Posterior cingulate gyrus (tissue), 11 donors: ENCODE results near the gene TBKBP1.
A peak's percentile ranks its signal among the peaks of the same experiment; 100 is the strongest.
"Not testable (repeated sequence)": the region's sequence is repeated elsewhere in the genome, so short reads cannot be mapped to it uniquely, and the experiment has no call there.

Experiments used
- DNase-seq, 10 donors: peaks; one replicate each; pipeline versions ENCODE4 v3.0.0 to v3.0.0-alpha.2; 2020 to 2021; ENCODE audit warnings: mixed read lengths in 3 of 10
- intact Hi-C: fragments of 100-400 bp; cut with DNase I; formaldehyde crosslinking; loops from one replicate; pipeline ENCODE4 v1.15.1; 2023

The TBKBP1 gene

DNA sequence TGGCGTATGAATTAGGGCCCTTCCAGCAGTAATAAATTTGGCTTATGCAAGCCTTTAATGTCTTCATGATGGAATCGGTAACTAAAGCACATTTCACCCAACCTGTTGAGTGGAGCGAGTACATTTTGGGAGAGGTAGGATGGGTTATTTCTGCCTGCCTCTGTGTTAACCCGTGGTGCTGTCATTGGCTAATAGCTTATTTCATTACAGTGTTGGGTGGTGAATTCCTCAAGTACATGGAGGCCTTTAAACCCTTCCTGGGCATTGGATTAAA is 17.8 kb upstream of the TBKBP1 start:
- DNase-seq = no peak

DNA sequence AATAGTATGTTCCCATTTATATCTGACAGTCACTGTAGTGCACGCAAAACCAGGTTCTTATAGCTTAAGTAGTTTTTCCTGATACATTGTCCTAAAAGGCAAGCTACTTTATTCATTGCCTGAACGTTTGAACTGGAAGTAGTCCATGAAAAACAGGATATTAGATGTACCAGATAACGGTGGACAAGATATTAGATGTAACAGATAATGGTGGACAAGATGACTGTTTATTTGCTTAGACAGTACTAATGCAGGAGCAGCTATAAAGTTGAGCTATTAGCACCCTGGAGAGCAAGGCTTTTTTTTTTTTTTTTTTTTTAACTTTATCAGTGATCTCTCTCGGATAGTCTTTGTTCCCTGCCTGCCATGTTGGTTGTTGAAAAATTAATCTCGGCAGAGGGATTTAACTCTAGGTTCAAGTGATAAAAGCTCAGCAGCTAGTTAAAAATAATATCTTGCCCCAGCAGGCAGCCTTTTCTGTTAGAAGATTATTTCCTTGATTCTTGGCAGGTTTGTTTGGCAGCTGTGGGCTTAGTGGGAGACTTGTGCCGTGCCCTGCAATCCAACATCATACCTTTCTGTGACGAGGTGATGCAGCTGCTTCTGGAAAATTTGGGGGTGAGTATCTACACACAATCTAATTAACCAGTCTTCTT is 17.3 kb upstream of the TBKBP1 start:
- DNase-seq = no peak
- intact Hi-C loops = no loop called here

More for the DNA sequence above, 17.8 kb upstream of the TBKBP1 start:
- intact Hi-C loops = no loop called here

DNA sequence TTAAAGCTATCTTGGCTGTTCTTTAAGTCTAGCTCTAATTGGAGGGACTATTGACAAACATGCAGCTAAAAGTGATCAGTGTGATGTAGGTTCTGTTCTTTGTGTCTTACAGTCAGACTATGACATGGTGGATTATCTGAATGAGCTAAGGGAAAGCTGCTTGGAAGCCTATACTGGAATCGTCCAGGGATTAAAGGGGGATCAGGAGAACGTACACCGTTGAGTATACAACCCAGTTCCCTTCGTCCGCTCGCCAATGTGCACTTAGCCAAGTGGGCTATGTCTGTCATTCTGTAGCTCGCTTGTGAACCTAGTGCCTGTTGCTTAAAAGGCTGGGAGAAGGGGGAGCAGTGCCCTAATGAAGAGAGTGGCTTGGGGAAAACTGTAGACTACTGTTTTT is 15.8 kb upstream of the TBKBP1 start:
- intact Hi-C loops = no loop called here
- no peak for DNase-seq

DNA sequence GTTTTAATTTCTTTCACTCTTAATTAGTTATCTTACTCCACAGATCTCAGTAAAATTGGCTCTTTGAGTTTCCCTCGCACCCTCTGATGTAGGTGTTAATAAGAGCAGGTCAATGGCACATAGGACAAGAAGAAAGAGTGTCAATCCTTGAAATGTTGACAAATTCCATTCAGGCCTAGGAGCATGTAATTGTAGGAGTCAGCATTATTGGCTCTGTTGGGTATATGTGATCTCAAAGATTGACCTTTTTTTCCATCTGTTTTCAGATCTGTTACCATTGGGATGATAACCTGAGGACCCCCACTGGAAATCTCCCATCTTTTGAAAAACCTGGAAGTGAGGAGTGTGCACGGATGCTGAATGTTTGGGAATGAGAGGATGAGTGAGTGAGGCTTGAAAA is 11.8 kb upstream of the TBKBP1 start:
- intact Hi-C loops = no loop called here
- DNase-seq = no peak

DNA sequence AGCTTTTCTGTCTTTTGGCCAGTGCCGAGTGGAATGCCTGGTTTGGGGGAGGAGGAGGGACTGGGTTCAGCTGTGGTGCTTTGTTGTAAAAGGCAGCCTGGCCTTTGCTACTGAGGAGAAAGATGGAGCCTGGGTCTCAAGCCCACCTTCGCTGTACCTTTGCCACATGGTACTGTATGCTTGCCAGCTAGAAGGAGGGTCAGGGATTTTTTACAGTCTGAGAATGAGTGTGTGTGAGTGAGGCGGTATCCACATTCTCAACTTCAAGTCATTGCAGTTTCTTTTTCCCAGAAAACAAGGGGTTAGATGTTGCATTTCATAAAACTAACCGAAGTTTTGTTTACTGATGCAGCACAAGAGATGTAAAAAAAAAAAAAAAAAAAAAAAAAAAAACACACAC is 11.2 kb upstream of the TBKBP1 start:
- intact Hi-C loops, DNase-seq: not testable (repeated sequence)

DNA sequence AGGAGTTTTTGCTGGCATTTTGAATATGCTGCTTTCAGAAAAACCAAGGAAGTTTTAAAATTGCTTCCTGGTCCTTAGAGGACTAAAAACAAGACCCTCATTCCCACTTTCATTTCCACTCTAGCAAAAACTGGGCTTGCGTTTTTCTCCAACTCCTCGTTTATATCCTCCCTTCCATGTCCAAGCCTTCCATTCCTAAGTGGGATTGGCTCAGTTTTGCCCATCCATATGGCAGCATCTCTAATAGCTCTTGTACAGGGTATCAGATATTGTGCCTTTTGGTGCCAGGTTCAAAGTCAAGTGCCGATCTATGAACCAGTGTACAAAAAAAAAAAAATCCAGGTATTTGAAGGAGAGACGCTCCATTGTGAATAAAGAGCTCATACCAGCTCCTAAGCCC is 9.9 kb upstream of the TBKBP1 start:
- intact Hi-C loops = no loop called here
- DNase-seq = no peak

DNA sequence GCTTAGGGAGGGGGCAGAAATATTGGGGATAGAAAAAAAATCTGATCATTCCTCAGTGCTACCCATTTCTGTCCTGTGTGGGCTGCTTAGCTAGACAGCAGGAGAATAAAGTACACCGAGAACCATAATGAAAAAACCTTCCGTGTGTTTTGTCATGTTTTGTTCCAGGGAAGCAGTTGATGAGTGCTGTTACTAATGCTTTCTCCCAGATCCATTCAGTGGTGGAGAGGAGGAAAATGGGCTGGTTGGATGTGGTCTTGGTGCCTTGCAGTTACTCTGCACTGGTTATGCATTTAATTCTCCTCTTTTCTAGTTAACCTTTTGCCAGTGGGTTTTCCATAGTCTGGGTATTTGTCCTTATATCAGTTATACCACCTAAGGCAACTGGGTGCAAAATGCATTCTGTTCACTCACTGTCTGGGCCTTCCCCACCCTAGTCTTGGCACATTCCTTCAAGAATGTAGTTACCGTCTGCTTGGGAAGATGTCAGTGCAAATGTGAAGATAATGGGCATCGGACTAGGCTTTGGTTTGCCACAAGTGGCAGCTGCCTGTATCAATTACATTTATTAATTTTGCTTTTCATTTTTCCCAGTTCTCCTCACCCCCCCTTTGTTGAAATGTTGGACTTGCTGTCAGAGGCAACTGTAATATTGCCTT is 9.3 kb upstream of the TBKBP1 start:
- no peak for DNase-seq
- intact Hi-C loops = no loop called here

DNA sequence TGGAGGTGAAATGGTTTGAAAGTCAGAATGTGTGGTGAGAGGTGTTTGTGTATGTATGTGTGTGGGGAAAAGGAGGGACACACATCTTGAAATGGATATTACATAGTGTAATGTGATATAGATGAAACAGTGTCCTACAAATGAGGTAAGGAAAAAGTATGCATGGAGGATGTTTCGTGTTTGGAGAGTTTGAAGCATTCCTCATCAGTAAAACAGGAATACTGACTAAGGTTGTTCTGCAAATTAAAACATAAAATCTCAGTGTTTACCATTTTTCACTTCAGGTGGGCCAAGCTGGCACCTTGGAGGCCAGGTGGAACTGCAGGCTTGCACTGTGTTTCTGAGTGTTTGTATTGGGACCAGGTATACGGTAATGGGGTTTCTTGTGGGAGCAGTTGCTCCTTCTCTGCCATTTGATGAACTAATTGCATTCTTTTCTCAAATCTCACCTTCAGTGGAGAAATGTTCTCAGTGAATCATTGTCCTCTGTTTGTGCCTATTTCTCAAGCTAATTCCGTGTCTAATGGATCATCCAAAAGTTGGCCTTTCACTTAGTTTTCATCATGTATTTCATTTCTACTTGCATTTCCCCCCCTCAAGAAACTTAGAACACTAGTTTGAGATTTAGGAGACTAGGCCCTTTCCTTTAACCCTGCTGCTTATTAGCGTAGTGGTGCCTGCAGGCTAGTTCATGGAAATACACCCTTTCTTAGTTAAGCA is 8.2 kb upstream of the TBKBP1 start:
- intact Hi-C loops = no loop called here
- DNase-seq = no peak

DNA sequence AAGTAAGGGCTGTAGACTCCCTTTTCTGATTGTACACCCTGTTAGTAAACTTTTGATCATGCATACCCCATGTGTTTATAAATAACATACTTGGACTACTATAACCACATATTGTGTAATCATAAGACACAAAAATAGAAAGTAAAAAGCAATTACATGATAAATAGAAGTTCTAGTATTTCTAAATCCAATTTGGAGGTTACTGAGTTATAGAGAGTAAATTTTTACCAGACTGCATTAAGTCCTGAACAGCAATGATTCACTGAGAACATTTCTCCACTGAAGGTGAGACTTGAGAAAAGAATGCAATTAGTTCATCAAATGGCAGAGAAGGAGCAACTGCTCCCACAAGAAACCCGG is 7.7 kb upstream of the TBKBP1 start:
- intact Hi-C loops = no loop called here
- no peak for DNase-seq

DNA sequence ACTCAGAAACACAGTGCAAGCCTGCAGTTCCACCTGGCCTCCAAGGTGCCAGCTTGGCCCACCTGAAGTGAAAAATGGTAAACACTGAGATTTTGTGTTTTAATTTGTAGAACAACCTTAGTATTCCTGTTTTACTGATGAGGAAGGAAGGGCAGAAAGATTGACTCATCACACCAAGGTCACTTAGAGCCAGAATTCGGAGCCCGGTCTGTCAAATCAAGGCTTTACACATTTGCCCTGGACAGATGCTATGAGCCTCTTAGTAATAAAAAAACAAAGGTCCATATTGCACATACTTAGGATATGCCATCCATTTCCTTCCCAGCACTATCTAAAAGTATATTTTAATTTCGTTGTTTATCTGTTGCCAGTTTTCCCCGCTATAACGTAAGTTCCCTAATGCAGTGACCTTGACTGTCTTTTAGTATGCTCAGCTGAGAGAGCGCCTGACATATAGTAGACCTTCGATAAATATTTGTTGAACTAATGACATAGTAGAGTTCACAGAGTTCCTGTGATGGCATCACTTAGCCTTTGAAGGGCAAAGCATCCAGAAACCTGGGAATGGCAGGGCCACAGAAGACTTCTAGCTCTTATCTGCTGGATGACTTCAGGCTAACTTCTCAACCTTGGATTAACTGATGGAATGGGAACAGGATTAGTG is 7.2 kb upstream of the TBKBP1 start:
- intact Hi-C loops = no loop called here
- no peak for DNase-seq

DNA sequence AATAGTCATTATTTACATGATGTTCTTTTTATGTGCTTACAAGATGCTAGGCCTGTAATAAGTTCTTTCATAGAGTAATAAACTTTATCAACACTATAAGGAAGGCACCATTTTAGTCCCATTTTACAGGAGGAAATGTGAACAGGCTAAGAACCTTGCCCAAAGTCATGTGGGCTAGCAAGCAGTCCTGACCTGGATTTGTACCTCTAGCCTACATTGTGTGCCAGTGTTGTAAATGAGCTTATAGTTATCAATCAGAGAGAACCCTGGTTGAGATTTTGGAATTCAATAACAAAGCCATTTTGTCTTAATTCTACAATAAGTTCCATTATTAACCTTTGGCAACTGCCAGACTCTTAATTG is 6.7 kb upstream of the TBKBP1 start:
- intact Hi-C loops = no loop called here
- no peak for DNase-seq

DNA sequence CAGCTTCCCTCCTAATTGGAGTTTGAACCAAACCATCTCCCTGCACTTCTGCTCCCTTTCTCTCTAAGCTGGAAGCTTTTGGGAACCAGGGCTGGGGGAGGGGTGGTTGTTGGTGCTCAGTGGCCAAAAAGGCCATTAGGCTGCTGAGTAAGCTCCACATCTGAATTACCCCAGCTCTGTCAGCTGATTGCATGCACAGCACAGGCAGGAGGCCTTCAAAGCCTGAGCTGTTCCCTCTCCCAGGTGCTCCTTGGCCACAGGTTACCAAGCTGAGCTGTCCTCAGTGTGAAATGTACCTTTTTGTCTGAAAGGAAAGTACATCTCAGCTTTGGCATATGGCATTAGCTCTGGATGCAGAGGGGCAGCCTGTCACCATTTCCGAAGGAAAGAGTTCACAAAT is 6.2 kb upstream of the TBKBP1 start:
- peak in 4 of 10 donors; percentile 43 to 83 (median 62) for DNase-seq
- intact Hi-C loops = no loop called here

DNA sequence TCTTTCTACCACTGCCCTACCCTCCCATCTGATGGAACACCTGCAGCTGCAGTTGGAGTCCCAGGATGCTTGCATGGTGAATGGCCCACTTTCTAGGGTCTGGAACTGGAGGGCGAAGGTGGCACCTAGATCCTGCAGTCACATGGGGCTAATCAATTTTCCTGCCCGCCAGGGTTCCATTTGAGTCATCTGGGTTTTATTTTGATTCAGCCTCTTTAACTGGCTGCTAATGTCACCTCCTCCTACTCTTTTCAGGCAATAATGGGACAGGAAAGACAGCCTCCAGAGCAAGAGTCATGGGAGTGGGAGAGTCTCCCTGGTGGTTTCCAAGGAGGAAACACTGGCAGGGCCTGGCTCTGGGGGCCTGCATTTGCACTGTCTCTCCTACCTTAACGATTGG is 3.8 kb upstream of the TBKBP1 start:
- intact Hi-C loops = no loop called here
- DNase-seq = no peak

DNA sequence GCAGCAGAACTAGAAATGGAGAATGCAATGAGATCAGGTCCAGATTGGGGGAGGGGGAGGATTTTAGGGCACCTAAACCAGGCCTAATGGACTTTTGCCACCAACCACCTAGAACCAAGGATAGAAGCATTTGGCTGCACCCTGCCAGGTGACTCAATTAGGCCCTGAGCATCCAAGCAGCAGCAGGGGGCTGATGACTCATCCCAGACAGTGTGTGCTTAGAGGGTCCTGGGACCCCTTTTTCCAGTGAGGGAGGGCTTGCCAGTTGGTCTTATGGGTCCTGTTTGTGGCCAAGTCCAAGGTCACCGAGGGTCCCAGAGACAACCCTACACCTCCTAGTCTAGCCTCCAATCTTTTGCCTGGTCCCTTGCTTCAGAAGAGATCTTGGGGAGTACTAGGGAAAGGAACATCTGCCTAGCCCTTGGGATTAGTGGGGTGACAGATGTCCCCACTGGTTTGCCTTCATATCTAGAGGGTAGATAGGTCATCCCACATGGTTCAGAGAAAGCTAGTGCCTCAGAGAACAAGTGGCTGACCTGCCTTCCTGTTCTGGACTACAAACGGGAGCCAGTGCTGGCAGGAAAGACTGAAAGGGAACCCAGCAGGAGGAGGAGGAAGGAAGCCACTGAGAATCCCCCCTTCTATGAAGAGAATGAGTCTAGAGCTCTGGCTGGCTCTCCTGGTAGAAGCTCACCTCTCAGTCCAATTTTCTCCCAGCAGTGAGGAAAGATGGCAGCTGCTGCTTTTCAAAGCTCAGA is 1.6 kb upstream of the TBKBP1 start:
- peak in 1 of 10 donors; percentile 69 for DNase-seq
- intact Hi-C loops = no loop called here

DNA sequence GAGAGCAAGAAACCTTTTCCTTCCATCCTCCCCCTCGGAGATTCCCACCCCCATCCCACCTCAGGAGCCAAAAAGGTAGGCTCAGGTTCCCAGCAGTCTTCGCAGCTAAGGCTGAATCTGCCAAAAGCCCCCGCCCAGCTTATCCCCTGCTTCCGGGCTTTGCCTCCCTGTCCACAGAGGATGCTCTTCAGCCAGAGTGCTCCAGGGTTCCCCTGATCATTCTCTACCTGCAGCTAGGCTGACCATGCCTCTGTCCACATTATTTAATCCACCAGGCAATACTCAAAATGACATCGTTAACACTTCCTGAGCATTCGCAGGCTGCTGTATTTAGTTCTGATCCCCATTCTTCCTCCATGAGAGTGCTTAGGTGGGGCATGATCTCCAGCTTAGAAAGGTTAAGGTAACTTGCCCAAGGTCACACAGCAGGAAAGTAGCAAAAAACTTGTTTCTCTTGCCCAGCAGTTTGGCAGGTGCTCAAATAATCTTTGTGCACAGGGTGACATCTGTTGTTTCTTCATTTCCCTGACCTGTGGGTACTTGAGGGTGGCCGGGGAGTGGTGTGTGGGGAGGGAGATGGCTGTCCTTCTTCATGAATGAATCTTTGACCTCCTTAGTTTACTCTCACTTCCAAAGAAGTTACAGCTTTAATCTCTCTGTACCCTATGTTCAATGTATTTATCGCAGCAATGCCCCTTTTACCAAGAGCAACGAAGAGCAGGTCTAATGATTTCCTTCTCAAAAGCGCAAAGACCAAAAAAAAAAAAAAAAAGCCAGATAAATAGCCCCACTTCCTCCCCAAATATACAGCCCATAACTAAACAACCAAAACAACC is 848 bp upstream of the TBKBP1 start:
- DNase-seq = peak in 1 of 10 donors; percentile 43
- intact Hi-C loops = no loop called here

DNA sequence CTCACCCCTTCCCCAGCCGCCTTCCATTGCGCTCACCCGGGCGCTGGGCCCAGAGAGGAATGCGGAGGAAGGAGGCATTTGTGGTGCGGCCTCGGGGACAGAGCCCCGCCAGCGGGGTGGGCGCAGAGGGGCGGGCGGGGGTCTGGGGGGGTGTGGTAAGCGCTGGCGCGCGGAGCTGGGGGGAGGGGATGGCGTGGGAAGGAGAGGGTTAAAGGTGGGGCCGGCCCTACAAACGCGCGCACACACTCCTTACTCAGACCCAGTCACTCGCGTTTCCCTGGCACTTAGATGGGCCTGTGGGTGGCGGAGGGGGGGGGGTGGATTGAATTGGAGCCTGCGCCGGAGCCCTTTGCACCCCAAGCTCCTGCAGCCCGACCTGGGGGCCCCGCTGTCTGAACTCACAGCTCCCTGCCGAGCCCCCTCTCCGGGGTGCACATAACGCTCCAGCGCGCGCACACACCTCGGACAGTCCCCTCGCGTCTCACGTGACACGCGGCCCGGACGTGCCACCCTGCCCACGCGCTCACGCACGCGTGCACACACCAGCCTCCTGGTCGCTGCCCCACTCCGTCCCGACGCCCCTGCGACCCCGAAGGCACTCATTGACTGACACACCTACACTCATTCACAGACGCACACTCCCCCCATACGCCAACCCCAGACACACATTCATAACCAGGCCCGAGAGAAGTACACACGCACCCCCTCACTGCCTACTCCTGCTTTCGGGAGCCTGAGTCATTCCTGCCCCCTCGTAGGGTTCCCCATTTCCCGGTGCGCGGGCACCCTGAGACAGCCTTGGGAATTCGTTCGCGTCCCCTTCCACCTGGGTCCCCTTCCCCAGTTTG is 844 bp downstream of the TBKBP1 start:
- intact Hi-C loops = loop anchor here (5.0 kb wide), 2 partner anchors 47 to 97 kb away; no protein-coding TSS in a partner anchor
- peak; percentile 30 to 93 (median 61) for DNase-seq

DNA sequence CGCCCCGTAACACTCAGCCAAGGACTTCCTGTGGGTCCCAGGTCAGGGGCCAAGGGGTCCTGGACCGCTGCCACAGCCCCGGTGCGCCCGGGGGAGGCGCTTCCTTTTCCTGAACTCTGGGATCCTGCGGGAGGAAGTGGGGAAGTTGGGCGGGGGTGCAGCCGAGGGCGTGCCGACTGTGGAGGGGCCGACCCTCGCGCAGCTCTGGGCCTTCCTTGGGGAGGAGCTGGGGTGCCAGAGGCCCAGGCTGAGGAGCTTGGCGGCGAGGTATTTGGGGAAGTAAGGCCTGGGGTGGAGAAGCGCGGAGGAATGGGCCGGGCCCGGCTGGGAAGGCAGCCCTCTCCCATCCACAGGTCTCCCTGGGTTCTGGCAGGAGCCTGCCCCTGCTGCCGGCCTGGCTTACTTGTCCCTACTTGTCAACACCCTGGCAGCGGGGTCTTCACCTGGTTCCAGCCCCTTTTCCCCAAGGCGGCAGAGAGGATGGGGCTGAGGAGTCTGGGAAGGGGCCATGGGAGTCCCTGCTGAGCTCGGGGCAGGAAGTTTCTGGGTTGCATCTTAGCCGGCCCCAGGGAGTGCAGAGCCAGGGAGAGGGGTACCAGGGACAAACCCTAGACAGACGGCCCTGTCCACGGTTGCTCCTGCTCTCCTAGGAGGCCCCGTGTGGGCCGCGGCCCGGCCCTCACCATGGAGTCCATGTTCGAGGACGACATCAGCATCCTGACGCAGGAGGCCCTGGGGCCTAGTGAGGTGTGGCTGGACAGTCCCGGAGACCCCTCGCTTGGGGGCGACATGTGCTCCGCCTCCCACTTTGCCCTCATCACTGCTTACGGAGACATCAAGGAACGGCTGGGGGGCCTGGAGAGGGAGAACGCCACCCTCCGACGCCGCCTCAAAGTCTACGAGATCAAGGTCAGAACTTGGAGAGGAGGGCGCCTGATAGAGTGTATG is 1.7 kb downstream of the TBKBP1 start:
- peak in 1 of 10 donors; percentile 83 for DNase-seq
- intact Hi-C loops = loop anchor here (5.0 kb wide), 2 partner anchors 47 to 97 kb away; no protein-coding TSS in a partner anchor
